CD14-positive monocyte (primary cell): ENCODE measurements around the gene PEA15. TPM values are rescaled to one million over a fixed set of nuclear protein-coding genes. Genes with fewer than 3 reads are reported as not detected.

Experiments used
- DNase-seq, 3 donors: peaks; one replicate each; pipeline ENCODE4 v3.0.0-alpha.2; 2011 to 2022
- H2AFZ ChIP-seq: 2 replicates; pipeline ENCODE4 v1.6.0; 2012; ENCODE audit warnings: mild to moderate bottlenecking, low read depth, low read length, inconsistent platforms; ENCODE audit not compliant: insufficient read depth, poor library complexity, severe bottlenecking
- H3K27ac ChIP-seq, 2 donors: 1 replicate in 1 of 2; 2 replicates in 1 of 2; pipeline ENCODE4 v1.5.1; 2012 to 2013; ENCODE audit warnings: low read length in 2 of 2, control low read depth in 1 of 2, inconsistent platforms in 1 of 2, low read depth in 1 of 2, mild to moderate bottlenecking in 1 of 2
- H3K27me3 ChIP-seq, 2 donors: one replicate each; pipeline versions ENCODE4 v1.6.0 to v1.6.1; 2011 to 2013; ENCODE audit warnings: low read length in 2 of 2; ENCODE audit not compliant: control insufficient read depth in 2 of 2, insufficient read depth in 2 of 2
- H3K36me3 ChIP-seq, 2 donors: replicated peaks in 1 of 2; 1 replicate in 1 of 2; 2 replicates in 1 of 2; pipeline versions ENCODE4 v1.5.1 to v1.6.1; 2012 to 2013; ENCODE audit warnings: low read length in 2 of 2, control low read depth in 1 of 2, inconsistent platforms in 1 of 2, mild to moderate bottlenecking in 1 of 2; ENCODE audit not compliant: insufficient read depth in 2 of 2, control insufficient read depth in 1 of 2
- H3K4me1 ChIP-seq, 2 donors: 1 replicate in 1 of 2; 2 replicates in 1 of 2; pipeline versions ENCODE4 v1.5.1 to v1.6.1; 2012 to 2013; ENCODE audit warnings: low read length in 2 of 2, control low read depth in 1 of 2, inconsistent platforms in 1 of 2, mild to moderate bottlenecking in 1 of 2, moderate library complexity in 1 of 2; ENCODE audit not compliant: insufficient read depth in 2 of 2, control insufficient read depth in 1 of 2
- H3K4me2 ChIP-seq: replicated peaks from 2 replicates; pipeline ENCODE3; 2012; ENCODE audit warnings: low read length, moderate library complexity, mild to moderate bottlenecking; ENCODE audit not compliant: poor library complexity, severe bottlenecking; ENCODE audit errors: extremely low read depth
- H3K4me3 ChIP-seq, 3 experiments: fragments of 200-600 bp in 1 of 3; sonication (generic) in 1 of 3; replicated peaks in 1 of 3; 1 replicate in 2 of 3; 2 replicates in 1 of 3; pipeline ENCODE4 v1.5.1; 2011 to 2013; ENCODE audit warnings: low read length in 3 of 3, mild to moderate bottlenecking in 3 of 3, control low read depth in 2 of 3, low read depth in 2 of 3, inconsistent platforms in 1 of 3, moderate library complexity in 1 of 3
- H3K79me2 ChIP-seq: 2 replicates; pipeline ENCODE4 v1.6.0; 2012; ENCODE audit warnings: mild to moderate bottlenecking, control low read depth, inconsistent platforms, low read length, moderate library complexity; ENCODE audit not compliant: insufficient read depth
- H3K9ac ChIP-seq: 2 replicates; pipeline ENCODE4 v1.6.0; 2017; ENCODE audit warnings: low read length, mild to moderate bottlenecking; ENCODE audit not compliant: insufficient read depth, poor library complexity, severe bottlenecking
- H3K9me3 ChIP-seq, 2 donors: replicated peaks in 1 of 2; 1 replicate in 1 of 2; 2 replicates in 1 of 2; pipeline versions ENCODE4 v1.5.1 to v1.6.1; 2012 to 2013; ENCODE audit warnings: low read length in 2 of 2, control low read depth in 1 of 2; ENCODE audit not compliant: control insufficient read depth in 1 of 2, insufficient read depth in 1 of 2
- H4K20me1 ChIP-seq: 2 replicates; pipeline ENCODE4 v1.6.0; 2012; ENCODE audit warnings: mild to moderate bottlenecking, low read length, control low read depth, moderate library complexity; ENCODE audit not compliant: insufficient read depth
- H3K27ac Mint-ChIP-seq, 7 donors: one replicate each; pipeline ENCODE4 v1.8.0; 2020; ENCODE audit warnings: mild to moderate bottlenecking in 7 of 7, mixed read lengths in 7 of 7, moderate library complexity in 6 of 7, inconsistent platforms in 2 of 7
- H3K27me3 Mint-ChIP-seq, 3 donors: one replicate each; pipeline ENCODE4 v1.8.0; 2021 to 2022; ENCODE audit warnings: low read depth in 3 of 3, mild to moderate bottlenecking in 3 of 3, mixed read lengths in 3 of 3, moderate library complexity in 3 of 3, inconsistent platforms in 1 of 3
- H3K36me3 Mint-ChIP-seq, 2 donors: one replicate each; pipeline ENCODE4 v1.8.0; 2020; ENCODE audit warnings: mixed read lengths in 2 of 2, inconsistent platforms in 1 of 2, mild to moderate bottlenecking in 1 of 2
- H3K4me1 Mint-ChIP-seq: one replicate; pipeline ENCODE4 v1.8.0; 2020; ENCODE audit warnings: mild to moderate bottlenecking, mixed read lengths
- H3K4me3 Mint-ChIP-seq, 2 donors: one replicate each; pipeline ENCODE4 v1.8.0; 2020; ENCODE audit warnings: mild to moderate bottlenecking in 2 of 2, mixed read lengths in 2 of 2, moderate library complexity in 1 of 2
- H3K9me3 Mint-ChIP-seq, 7 donors: one replicate each; pipeline ENCODE4 v1.8.0; 2020 to 2022; ENCODE audit warnings: mixed read lengths in 7 of 7, mild to moderate bottlenecking in 6 of 7, moderate library complexity in 6 of 7, inconsistent platforms in 2 of 7
- CTCF ChIP-seq: fragments of 200-600 bp; IDR thresholded peaks from one replicate; pipeline ENCODE4 v1.8.0; 2022; ENCODE audit warnings: antibody characterized with exemption, mild to moderate bottlenecking
- WGBS: methylation state at CpG from one replicate; pipeline ENCODE4 v1.1.5; 2013; ENCODE audit warnings: missing lambda C conversion rate; ENCODE audit not compliant: insufficient coverage; 5-methylcytosine and 5-hydroxymethylcytosine counted together
- intact Hi-C, 2 donors: fragments of 100-400 bp; cut with micrococcal nuclease; formaldehyde crosslinking; loops; one replicate each; pipeline versions ENCODE4 v1.15.0 to v1.15.1; 2023
- polyA plus RNA-seq, 3 donors: library from polyadenylated mRNA; depleted of rRNA in 1 of 3; unstranded in 2 of 3; stranded (reverse) in 1 of 3; fragments of 300-500 nt in 2 of 3; fragments of >200 nt in 1 of 3; fragmentation: Illumina TruSeq in 2 of 3; gene quantifications; 1 replicate in 2 of 3; 2 replicates in 1 of 3; pipeline ENCODE4 v1.2.3, GENCODE V29; 2012 to 2021

The PEA15 gene
- polyA plus RNA-seq, 3 donors: 23.6 to 163 (median 38.1) TPM

- H3K4me1 ChIP-seq: peaks cover 68 to 77% of the 10 kb centered on the region in 2 donors
- no peaks in the 10 kb centered on the region for H3K27me3 ChIP-seq
- H3K36me3 ChIP-seq: no peaks in the 10 kb centered on the region
- Mint-ChIP-seq H3K4me1 (peaks cover 54% of the 10 kb centered on the region), H3K4me3 (no peak overlapping the region), H3K27me3 (peaks cover 1 to 7% (median 1%) of the 10 kb centered on the region in 3 donors), H3K36me3 (no peaks in the 10 kb centered on the region), H3K27ac (peak overlapping the region in 2 of 7 donors; percentile 46 to 53), H3K9me3 (no peaks in the 10 kb centered on the region)
- DNase-seq: peak in 1 of 3 donors; percentile 21
- intact Hi-C loops: no loop called here
- WGBS: no CpG with 5 or more reads among the region's 1 CpG
- no peaks in the 10 kb centered on the region for H4K20me1 ChIP-seq
- TF ChIP-seq CTCF: no peak
- H2AFZ ChIP-seq: no peak overlapping the region
- no peaks in the 10 kb centered on the region for H3K79me2 ChIP-seq
- no peak overlapping the region for H3K4me2 ChIP-seq
- H3K4me3 ChIP-seq: peak overlapping the region in 1 of 3 experiments; percentile 0
- H3K9me3 ChIP-seq: no peaks in the 10 kb centered on the region
- H3K9ac ChIP-seq: no peak overlapping the region
- peak overlapping the region in 1 of 2 donors; percentile 80 for H3K27ac ChIP-seq
These were observed 41.6 kb upstream of the PEA15 start for GRCh38 chr1:160163615-160164014.

GRCh38 chr1:160164121-160164520 lies 41.1 kb upstream of the PEA15 start:
- Histone ChIP-seq H3K27me3 (no peaks in the 10 kb centered on the region), H3K9me3 (no peaks in the 10 kb centered on the region), H3K36me3 (no peaks in the 10 kb centered on the region), H2AFZ (no peak overlapping the region), H4K20me1 (no peaks in the 10 kb centered on the region), H3K9ac (no peak overlapping the region), H3K4me3 (no peak overlapping the region), H3K27ac (no peak overlapping the region), H3K4me2 (no peak overlapping the region), H3K4me1 (peaks cover 73 to 82% of the 10 kb centered on the region in 2 donors), H3K79me2 (no peaks in the 10 kb centered on the region)
- 85% methylated on average over 6 of the region's 10 CpGs for WGBS
- Mint-ChIP-seq H3K36me3 (no peaks in the 10 kb centered on the region), H3K4me3 (no peak overlapping the region), H3K4me1 (peaks cover 59% of the 10 kb centered on the region), H3K27ac (peak overlapping the region in 1 of 7 donors; percentile 39), H3K9me3 (no peaks in the 10 kb centered on the region), H3K27me3 (peaks cover 1 to 6% (median 1%) of the 10 kb centered on the region in 3 donors)
- DNase-seq: no peak
- intact Hi-C loops: no loop called here
- TF ChIP-seq CTCF: no peak
